Upper lobe of left lung (tissue), 6 donors: Measurements from ENCODE around the gene POPDC3. TPM values are rescaled to one million over a fixed set of nuclear protein-coding genes. Genes with fewer than 3 reads are reported as not detected.

ENCODE experiments used
- ATAC-seq, 2 donors: fragments of 200-7000 bp; cut with Tn5 transposase; one replicate each; pipeline ENCODE4 v1.9.1; 2022; ENCODE audit warnings: mild to moderate bottlenecking in 2 of 2, moderate library complexity in 2 of 2; ENCODE audit not compliant: low FRiP score in 2 of 2
- DNase-seq, 2 donors: peaks; one replicate each; pipeline ENCODE4 v3.0.0-alpha.2; 2019 to 2020
- H3K27ac ChIP-seq, 4 donors: fragments of 200-600 bp; sonication (generic); one replicate each; pipeline ENCODE4 v1.5.1; 2016 to 2019
- H3K27me3 ChIP-seq, 4 donors: fragments of 200-600 bp; sonication (generic); one replicate each; pipeline ENCODE4 v1.5.1; 2017 to 2019
- H3K36me3 ChIP-seq, 4 donors: fragments of 200-600 bp; sonication (generic); one replicate each; pipeline ENCODE4 v1.5.1; 2016 to 2019
- H3K4me1 ChIP-seq, 4 donors: fragments of 200-600 bp; sonication (generic); one replicate each; pipeline ENCODE4 v1.5.1; 2018 to 2019
- H3K4me3 ChIP-seq, 4 donors: fragments of 200-600 bp; sonication (generic); one replicate each; pipeline ENCODE4 v1.5.1; 2017 to 2019; ENCODE audit warnings: mild to moderate bottlenecking in 2 of 4, moderate library complexity in 1 of 4
- H3K9me3 ChIP-seq, 4 donors: fragments of 200-600 bp; sonication (generic); one replicate each; pipeline ENCODE4 v1.5.1; 2018 to 2019
- EP300 ChIP-seq, 4 donors: sonication (generic); formaldehyde crosslinking; IDR thresholded peaks; one replicate each; pipeline ENCODE4 v1.5.1; 2017; ENCODE audit warnings: antibody characterized with exemption in 4 of 4, control low read depth in 2 of 4
- POLR2A ChIP-seq, 4 donors: fragments of 450-650 bp; IDR thresholded peaks; one replicate each; pipeline ENCODE4 v1.5.1; 2016 to 2017; ENCODE audit warnings: antibody characterized with exemption in 4 of 4, mild to moderate bottlenecking in 2 of 4
- POLR2AphosphoS5 ChIP-seq, 2 donors: sonication (generic); formaldehyde crosslinking; IDR thresholded peaks; one replicate each; pipeline ENCODE4 v1.5.1; 2017; ENCODE audit warnings: antibody characterized with exemption in 2 of 2
- WGBS, 2 donors: methylation state at CpG; one replicate each; pipeline ENCODE4 v1.1.5; 2017 to 2018; 5-methylcytosine and 5-hydroxymethylcytosine counted together
- total RNA-seq, 6 donors: library from RNA; depleted of rRNA in 4 of 6; stranded (reverse); fragments of >200 nt in 4 of 6; gene quantifications; one replicate each; pipeline versions ENCODE4 v1.1.0 to v1.2.1, GENCODE V29; 2016 to 2021
- TF ChIP-seq, protein P1 (sequence below), 6 experiments: fragments of 450-650 bp in 4 of 6; fragments of 200-600 bp in 2 of 6; sonication (generic) in 2 of 6; IDR thresholded peaks; one replicate each; pipeline ENCODE4 v1.5.1; 2016 to 2019; ENCODE audit warnings: antibody characterized with exemption in 6 of 6
- donor health status: DM: no; HTN: no; CAD: no; lungs with moderate emphysema.
- donor health status: DM: no; HTN: yes; CAD: no; lungs with severe emphysema.

Gene POPDC3
- total RNA-seq, 6 donors from 2014 or later, result 0.34 to 6.8 (median 0.57) TPM; not detected in 3

DNA sequence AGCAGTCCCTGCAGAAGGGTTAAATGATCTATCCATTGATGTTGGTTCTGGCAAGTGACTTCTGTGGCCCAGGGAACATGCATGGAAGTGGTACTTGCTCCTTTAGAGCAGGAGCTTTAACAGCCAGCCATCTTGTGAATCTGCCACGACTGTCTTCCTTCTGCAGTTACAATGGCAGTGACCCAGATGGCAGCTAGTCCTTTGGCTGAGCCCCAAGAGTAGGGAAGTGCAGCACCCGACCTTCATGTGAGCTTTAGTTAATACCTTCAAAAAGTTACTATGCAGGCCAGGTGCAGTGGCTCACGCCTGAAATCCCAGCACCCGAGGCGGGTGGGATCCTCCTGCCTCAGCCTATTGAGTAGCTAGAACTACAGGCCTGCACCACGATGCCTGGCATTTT, 66.4 kb downstream of the POPDC3 start:
- H3K36me3 ChIP-seq, result no peaks in the 10 kb centered on the region
- 83 to 88% methylated on average over 6 of the region's 6 CpGs for WGBS, 2 donors
- TF ChIP-seq POLR2A (IDR thresholded peaks at IDR 0.05), result no peak
- TF ChIP-seq POLR2AphosphoS5 (IDR thresholded peaks at IDR 0.05), result no peak
- TF ChIP-seq, protein P1, sequence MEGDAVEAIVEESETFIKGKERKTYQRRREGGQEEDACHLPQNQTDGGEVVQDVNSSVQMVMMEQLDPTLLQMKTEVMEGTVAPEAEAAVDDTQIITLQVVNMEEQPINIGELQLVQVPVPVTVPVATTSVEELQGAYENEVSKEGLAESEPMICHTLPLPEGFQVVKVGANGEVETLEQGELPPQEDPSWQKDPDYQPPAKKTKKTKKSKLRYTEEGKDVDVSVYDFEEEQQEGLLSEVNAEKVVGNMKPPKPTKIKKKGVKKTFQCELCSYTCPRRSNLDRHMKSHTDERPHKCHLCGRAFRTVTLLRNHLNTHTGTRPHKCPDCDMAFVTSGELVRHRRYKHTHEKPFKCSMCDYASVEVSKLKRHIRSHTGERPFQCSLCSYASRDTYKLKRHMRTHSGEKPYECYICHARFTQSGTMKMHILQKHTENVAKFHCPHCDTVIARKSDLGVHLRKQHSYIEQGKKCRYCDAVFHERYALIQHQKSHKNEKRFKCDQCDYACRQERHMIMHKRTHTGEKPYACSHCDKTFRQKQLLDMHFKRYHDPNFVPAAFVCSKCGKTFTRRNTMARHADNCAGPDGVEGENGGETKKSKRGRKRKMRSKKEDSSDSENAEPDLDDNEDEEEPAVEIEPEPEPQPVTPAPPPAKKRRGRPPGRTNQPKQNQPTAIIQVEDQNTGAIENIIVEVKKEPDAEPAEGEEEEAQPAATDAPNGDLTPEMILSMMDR (IDR thresholded peaks at IDR 0.05), result no peak
- no peak for TF ChIP-seq EP300 (IDR thresholded peaks at IDR 0.05)
- no peak for DNase-seq
- H3K4me1 ChIP-seq, result no peaks in the 10 kb centered on the region
- H3K4me3 ChIP-seq, result no peak overlapping the region
- no peak overlapping the region for H3K27ac ChIP-seq
- no peaks in the 10 kb centered on the region for H3K9me3 ChIP-seq
- no peaks in the 10 kb centered on the region for H3K27me3 ChIP-seq
- ATAC-seq, result no peak

DNA sequence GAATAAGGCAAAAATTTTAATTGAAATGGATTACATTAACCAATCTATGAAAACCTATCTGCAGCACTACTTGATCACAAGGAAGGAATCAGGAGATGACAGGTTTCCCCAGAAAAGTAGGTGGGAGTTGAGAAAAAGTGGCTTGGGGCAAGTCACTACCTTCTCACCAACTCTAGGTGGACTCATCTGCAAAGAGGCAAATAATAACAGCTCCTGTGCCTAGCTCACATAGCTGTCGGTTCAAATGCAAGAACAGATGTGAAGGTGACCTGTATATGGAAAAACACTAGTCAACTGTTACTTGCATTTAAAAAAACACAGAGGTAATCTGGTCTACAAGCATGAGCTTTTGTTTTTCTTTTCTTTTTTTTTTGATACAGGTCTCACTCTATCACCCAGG, 67.2 kb downstream of the POPDC3 start:
- no peak for DNase-seq
- Histone ChIP-seq H3K27ac (no peak overlapping the region), H3K4me3 (no peak overlapping the region), H3K27me3 (no peaks in the 10 kb centered on the region), H3K9me3 (no peaks in the 10 kb centered on the region), H3K36me3 (no peaks in the 10 kb centered on the region), H3K4me1 (no peaks in the 10 kb centered on the region)
- TF ChIP-seq POLR2A (IDR thresholded peaks at IDR 0.05), result no peak
- TF ChIP-seq, protein P1 (IDR thresholded peaks at IDR 0.05), result no peak
- no peak for ATAC-seq
- WGBS, 2 donors, result 92 to 95% methylated on average over 1 of the region's 1 CpG

DNA sequence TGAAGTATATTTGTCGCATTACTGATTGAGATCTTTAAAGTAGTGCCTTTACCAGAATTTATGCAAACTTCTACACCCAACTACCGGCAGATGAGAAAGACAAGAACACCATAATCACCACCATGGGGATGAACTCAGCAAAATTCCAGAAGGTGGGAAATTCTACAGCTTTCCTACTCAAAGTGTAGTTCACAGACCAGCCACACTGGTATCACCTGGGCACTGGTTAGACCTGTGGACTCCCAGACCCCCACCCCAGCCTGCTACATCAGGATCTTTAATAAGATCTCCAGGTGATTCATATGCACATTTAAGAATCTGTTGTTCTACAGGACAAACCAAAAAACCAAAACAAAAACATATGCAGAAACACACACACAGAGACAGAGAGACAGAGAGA, 67.9 kb downstream of the POPDC3 start:
- Histone ChIP-seq H3K27me3 (no peaks in the 10 kb centered on the region), H3K9me3 (no peaks in the 10 kb centered on the region), H3K36me3 (no peaks in the 10 kb centered on the region), H3K4me1 (no peaks in the 10 kb centered on the region), H3K27ac (no peak overlapping the region), H3K4me3 (no peak overlapping the region)
- WGBS, 2 donors, result 95 to 96% methylated on average over 2 of the region's 2 CpGs
- no peak for TF ChIP-seq POLR2A (IDR thresholded peaks at IDR 0.05)
- TF ChIP-seq, protein P1 (IDR thresholded peaks at IDR 0.05), result no peak
- TF ChIP-seq EP300 (IDR thresholded peaks at IDR 0.05), result no peak
- no peak for TF ChIP-seq POLR2AphosphoS5 (IDR thresholded peaks at IDR 0.05)
- ATAC-seq (no peak), DNase-seq (no peak)

DNA sequence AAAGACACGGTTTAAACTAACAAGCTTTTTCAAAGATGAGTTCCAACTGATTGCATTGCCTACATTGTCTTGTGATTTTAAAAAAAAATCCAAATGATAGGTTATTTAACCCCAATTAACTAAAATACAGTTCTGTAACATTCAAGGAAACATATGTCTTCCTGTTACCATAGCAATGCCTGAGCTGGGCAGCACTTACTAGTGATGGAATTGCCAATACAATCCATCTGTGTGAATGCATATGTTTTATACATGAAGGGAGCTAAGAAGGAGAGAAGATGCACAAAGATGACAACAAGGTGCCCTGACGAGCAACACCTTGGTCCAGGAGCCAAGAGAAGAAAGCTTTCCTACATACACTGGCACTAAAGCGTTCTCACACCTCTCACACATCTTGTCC, 68.7 kb downstream of the POPDC3 start:
- Histone ChIP-seq H3K9me3 (no peaks in the 10 kb centered on the region), H3K36me3 (no peaks in the 10 kb centered on the region), H3K4me3 (no peak overlapping the region), H3K27me3 (no peaks in the 10 kb centered on the region), H3K4me1 (no peaks in the 10 kb centered on the region), H3K27ac (no peak overlapping the region)
- DNase-seq (no peak), ATAC-seq (no peak)
- WGBS, 2 donors, result 83 to 88% methylated on average over 3 of the region's 3 CpGs
- TF ChIP-seq EP300 (IDR thresholded peaks at IDR 0.05) (no peak), POLR2AphosphoS5 (IDR thresholded peaks at IDR 0.05) (no peak), POLR2A (IDR thresholded peaks at IDR 0.05) (no peak)
- TF ChIP-seq, protein P1 (IDR thresholded peaks at IDR 0.05), result no peak

DNA sequence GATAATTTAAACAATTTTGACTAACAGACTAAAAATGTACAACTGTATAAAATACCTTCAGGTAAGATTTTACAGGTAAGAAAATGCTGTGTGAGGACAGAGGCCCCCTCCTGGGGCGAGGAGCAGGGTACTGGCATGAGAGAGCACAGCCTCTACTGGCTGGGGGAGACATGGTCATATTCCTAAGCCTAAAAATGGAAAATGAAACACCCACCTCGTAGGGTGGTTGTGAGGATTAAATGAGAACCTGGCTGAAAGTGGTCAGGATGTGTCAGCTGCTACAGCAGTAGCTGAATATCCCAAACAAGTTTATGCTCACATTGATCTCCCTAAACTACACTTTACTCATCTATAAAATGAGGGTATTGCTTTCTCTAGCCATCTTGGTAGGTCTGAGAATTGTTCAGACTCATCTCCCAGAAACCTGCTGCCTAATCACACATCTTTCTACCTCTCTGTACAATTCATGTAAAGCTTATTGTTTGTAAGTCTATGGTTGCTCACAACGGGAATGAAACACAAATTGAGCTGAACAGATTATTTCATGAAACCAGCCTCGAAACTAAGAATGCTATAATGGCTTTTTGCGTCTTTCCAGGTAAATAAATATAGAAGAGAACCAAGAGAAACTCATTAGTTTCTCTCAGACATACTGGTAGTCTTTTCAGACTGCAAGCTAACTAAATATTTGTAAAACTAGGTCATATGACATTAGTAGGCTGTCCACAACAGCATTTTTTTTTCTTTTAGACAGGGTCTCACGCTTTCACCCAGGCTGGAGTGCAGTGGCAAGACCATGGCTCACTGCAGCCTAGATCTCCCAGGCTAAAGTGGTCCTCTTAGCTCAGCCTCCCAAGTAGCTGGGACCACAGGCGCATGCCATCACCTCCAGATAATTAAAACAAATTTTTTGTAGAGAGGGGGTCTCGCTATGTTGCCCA, 69.6 kb downstream of the POPDC3 start:
- no peaks in the 10 kb centered on the region for H3K36me3 ChIP-seq
- no peaks in the 10 kb centered on the region for H3K4me1 ChIP-seq
- no peaks in the 10 kb centered on the region for H3K27me3 ChIP-seq
- ATAC-seq (no peak), DNase-seq (no peak)
- WGBS, 2 donors, result 67 to 79% methylated on average over 8 of the region's 8 CpGs
- no peak overlapping the region for H3K4me3 ChIP-seq
- H3K9me3 ChIP-seq, result no peaks in the 10 kb centered on the region
- TF ChIP-seq POLR2A (IDR thresholded peaks at IDR 0.05) (no peak), POLR2AphosphoS5 (IDR thresholded peaks at IDR 0.05) (no peak), EP300 (IDR thresholded peaks at IDR 0.05) (no peak)
- TF ChIP-seq, protein P1 (IDR thresholded peaks at IDR 0.05), result no peak
- H3K27ac ChIP-seq, result no peak overlapping the region
